Activated CD8-positive, alpha-beta memory T cell treated with anti-CD3 and anti-CD28 coated beads, Interleukin-2, amount 50 U/mL, for 48 hours (primary cell): ENCODE results near the gene CTSF.
"Not testable (repeated sequence)": the region's sequence is repeated elsewhere in the genome, so short reads cannot be mapped to it uniquely, and the experiment has no call there.

Experiments used
- DNase-seq: peaks from one replicate; pipeline ENCODE4 v3.0.0-alpha.2; 2020

Gene CTSF

DNA sequence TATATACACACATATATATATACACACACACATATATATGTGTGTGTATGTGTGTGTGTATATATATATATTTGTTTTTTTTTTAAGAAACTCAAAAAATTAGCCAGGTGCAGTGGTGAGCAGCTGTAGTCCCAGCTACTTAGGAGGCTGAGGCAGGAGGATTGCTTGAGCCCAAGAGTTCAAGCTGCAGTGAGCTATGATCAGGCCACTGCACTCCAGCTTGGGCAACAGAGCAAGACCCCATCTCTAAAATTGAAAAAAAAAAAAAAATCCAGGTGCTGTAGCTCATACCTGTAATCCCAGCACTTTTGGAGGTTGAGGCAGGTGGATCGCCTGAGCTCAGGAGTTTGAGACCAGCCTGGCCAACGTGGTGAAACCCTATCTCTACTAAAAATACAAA, 20.9 kb upstream of the CTSF start:
- DNase-seq, result not testable (repeated sequence)

DNA sequence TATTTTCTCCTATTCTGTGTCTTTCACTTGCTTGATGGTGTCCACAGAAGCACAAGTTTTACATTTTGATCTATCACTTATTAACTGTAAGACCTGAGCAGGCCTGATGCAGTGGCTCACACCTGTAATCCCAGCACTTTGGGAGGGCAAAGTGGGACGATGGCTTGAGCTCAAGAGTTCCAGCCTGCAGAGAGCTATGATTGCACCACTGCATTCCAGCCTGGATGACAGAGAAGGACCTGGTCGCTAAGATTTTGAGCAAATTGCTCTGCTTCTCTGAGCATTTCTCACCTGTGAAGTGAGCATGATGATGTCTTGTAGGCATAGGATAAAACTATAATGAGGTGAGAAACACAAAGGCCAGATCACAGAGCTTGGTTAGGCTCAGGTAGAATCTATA, 17.7 kb upstream of the CTSF start:
- no peak for DNase-seq

DNA sequence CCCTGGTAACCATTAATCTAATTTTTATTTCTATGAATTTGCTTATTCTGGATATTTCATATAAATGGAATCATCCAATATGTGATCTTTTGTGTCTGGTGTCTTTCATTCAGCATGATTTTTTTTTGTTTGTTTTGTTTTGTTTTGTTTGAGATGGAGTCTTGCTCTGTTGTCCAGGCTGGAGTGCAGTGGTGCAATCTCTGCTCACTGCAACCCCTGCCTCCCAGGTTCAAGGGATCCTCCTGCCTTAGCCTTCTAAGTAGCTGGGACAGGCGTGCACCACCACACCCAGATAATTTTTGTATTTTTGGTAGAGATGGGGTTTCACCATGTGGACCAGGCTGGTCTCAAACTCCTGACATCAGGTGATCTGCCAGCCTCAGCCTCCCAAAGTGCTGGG, 17.0 kb upstream of the CTSF start:
- DNase-seq, result not testable (repeated sequence)

DNA sequence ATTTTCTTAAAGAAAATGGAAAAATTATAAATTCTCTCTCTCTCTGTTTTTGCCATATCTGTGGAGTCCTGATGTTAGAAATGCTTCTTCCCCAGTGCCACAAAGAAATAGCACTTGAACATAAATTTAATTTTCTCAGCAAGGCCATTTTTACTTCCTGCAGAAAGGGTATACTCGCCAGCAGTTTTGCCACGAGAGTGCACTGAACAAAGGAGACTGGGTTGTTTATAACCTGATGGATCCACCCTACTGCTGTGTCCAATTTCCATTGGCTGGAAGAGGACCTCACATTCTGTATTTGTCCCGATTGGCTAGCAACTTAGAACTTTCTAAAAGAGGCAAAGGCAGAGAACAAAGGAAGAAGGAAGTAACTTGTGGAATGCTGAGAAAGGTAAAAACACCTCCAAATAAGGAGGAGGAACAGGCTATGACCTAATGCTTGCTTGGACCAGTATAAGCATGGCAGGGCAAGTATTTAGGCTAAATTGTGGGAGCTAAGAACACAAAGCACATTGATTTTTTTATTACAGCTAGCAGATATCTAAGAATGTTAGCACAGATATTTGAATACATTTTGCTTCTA, 14.2 kb upstream of the CTSF start:
- not testable (repeated sequence) for DNase-seq

DNA sequence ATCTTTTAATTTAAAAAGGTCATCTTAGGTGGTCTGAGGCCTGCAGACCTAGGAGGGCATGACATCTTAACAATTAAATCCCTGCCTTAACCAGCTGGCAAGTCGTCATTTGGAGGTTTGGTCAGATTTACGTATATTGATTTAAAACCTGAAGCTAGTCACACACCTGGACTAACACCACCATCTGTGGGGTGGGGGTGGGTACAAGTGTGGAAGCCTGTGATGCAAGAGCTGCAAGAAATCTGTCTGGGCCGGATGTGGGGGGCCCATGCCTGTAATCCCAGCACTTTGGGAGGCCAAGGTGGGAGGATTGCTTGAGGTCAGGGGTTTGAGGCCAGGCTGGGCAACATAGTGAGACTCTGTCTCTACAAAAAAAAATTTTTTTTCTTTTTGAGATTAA, 12.9 kb upstream of the CTSF start:
- no peak for DNase-seq

DNA sequence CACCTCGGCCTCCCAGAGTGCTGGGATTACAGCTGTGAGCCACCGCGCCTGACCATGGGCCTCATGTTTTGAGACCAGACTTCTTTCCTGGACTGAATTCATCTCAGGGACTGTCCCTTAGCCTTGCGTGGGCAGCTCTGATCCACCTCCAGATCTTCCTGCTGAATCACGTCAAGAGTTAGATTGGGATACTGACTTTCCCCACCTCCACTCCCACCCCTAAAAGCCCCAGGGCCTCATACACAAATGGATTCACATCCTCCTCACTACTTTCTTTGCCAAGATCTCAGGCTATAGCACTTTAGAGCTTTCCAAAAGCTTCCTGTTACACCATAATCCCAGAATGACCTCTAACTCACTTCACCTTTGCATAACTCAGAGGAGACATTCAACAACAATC, 12.4 kb upstream of the CTSF start:
- no peak for DNase-seq

DNA sequence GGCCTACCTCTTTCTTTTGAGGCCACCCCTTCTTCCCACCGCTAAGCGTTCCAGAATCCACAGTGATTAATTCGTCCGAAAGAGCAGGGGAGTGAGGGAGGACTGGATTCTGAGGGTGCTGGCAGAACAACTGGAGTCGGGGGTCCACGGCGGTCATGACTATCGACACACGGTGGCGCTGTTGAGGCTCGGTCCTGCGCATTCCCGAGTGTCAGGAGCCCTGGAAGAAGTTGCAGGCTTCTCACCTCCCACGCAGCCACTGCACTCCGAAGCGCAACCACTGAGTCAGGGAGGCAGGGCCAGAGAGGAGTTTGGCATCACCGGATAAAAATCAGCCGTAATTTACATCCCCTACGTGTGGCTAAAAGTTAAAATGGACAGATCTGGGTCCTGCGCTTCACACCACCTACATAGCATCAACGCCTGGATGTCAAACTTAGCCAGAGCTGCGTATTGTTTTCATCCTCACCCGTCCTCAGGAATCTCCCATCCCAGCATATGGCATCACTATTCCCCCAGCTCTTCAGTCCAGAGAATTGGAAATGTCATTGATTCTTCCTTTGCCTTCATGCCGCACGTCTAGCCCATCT, 10.7 kb upstream of the CTSF start:
- peak; percentile 95 for DNase-seq

DNA sequence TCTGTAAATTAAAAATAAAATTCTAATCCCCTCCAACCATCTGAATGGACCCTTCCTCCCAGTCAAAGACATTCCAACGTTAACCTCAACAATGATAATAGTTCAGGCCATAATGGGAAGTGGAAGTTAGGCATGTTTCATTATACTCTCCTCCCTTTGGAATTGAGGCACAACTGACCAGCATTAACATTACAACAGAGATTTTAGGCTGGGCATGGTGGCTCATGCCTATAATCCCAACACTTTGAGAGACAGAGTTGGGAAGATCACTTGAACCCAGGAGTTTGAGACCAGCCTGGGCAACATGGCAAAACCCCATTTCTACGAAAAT, 2.4 kb upstream of the CTSF start:
- no peak for DNase-seq

DNA sequence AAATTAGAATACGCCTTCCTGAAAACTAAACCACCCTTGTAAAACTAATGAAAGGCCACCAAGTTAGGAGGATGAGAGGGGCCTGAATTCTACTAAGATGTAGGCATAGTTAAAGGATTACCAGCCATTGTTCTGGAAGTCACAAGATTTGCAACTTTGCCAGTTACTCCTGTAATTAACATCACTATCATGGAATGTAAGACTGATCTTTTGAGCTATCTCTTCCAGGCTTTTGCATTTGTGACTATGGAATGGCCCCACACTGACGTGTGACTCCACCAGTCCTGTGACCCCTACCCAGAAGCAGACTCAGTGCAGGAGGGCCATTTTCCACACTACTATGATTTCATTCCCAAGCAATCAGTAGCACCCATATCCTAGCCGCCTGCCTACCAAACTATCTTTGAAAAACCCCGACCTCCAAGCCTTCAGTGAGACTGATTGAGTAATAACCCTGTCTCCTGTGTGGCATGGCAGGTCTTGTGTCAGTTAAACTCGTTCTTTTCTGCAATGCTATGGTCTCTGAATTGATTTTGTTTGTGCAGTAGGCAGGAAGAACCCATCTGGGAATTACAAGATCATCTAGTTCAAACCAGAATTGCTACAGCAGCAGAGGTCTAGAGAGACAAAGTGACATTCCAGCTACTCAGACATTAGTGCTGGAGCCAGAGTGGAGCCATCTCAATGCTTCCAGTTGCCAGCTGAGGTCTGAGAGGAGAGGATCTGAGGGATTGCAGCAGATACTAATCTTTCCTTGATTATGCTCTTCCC, 1.9 kb upstream of the CTSF start:
- DNase-seq, result no peak

DNA sequence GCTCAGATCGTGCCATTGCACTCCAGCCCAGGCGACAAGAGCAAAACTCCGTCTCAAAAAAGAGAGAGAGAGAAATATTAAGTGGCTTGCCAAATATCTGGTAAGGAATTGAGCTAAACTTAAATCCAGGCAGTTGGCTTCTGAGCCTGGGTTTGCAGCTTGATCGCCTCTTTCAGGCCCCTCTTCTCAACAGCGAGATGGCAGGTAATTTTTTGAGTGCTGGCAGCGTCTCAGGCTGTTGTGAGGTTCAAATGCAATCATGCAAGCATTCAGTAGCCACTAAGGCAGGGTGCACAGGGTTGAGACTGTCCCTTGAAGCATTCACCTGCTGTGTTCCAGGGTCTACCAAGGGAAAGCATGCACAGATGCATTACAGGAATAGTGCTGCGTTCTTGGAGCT, 670 bp upstream of the CTSF start:
- DNase-seq, result no peak

DNA sequence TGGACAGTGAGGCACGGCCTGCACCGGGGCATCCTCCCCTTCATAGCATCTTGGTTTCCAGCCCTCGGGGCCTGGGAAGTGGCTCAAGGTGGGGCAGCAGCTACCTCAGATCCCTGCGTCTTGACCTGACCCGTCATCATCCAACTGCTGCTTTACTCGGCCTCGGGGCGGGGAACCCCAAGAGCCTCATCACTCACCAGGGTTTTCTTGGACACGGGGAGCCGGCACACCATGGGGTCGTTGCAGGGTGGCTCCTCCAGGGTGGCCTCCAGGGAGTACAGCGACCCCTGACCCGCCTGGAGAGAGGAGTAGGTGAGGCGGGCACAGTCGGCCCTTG, 651 bp downstream of the CTSF start:
- DNase-seq, result no peak

DNA sequence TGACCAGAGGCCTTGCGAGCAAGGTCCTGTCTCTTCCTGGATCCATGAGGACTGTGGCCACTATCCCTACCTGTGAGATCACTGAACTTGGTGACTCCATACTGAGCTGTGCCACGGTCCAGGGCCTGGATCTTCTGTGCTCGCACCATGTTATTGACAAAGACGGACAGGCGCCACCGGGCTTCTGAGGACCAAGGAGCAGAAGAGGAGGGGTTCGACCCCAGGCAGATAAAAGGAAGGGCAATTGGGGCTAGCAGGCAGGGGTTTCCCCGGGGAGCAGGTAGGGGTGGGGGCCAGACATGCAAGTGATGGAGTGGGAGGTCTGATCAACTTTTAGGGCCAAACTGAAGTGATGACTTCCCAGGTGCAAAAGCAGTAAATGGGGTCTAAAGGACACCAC, 2.2 kb downstream of the CTSF start:
- DNase-seq, result no peak

DNA sequence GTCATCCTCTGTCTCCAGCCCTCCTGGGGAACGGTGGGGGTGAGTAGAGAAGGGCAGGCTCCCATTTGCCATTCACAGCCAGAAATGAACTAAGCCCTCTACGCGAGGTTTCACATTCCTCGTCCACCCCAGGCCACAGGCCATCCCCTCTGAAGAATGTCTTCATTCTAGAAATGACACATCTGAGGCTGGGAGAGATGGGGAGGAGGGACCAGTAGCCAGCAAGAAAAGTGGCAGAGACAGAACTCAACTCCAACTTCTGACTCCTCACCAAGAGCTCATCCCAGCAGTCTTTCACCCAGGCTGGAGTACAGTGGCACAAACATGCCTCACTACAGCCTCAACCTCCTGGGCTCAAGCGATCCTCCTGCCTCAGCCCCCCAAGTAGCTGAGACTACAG, 3.4 kb downstream of the CTSF start:
- no peak for DNase-seq

DNA sequence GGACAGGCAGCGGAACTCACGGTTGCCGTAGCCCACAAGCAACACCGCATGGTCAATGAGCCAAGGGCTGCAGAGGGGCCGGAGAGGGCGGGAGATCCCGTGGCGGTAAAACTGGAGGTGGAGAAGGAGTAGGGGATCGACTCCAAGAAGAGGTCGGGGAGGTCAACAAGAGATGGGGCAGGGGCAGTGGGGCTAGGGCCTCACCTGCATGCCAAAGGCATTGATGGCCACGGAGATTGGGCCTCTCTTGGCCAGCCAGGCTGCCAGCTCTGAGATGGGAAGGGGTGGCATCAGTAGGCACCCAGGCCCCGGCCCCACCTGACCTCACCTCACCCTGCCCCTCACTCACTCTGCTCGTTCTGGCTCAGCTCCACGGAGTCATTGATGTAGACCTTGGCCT, 3.9 kb downstream of the CTSF start:
- DNase-seq, result no peak

DNA sequence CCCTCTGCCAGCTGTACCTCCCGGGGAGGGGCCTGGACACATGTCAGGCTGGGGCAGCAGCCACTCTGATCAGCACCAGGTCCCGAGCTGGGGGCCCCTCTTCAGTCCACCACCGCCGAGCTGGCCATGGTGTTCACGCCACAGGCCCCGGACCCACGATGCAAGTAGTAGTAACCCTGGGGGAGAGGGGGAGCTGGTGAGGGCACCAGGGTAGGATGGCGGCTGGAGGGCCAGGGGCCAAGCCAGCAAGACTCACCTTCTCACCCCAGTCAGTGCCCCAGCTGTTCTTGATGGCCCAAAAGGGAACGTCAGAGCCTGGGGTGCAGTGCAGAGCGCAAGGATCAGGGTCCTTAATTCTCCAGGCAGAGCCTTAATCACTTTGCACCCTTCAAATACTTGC, 4.6 kb downstream of the CTSF start:
- no peak for DNase-seq

DNA sequence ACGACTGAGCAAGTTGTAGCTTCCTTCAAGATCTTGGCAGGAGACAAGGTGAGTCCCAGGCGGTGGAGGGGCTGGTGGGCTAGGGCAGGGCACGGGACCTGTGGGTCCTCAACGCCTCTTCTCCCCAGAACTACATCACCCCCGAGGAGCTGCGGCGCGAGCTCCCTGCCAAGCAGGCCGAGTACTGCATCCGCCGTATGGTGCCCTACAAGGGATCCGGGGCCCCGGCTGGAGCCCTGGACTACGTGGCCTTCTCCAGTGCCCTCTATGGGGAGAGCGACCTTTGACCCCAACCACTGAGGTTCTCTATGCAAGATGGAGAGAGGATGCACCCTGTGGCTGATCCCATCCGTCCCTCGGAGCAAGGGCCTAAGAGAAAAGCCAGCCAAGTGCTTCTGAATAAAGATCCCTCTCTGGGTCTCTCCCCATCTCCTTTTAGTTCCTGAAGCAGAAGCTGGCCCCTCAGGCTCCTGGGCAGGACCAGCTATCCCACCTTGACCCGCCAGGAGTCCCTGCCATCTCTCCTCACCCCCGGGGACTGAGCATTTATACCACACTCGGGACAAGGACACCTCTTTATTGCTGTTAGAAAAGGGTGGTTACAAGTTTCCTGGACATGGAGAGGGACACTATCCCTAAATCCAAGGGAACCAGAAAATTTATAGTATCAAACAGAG, 5.4 kb downstream of the CTSF start:
- no peak for DNase-seq

DNA sequence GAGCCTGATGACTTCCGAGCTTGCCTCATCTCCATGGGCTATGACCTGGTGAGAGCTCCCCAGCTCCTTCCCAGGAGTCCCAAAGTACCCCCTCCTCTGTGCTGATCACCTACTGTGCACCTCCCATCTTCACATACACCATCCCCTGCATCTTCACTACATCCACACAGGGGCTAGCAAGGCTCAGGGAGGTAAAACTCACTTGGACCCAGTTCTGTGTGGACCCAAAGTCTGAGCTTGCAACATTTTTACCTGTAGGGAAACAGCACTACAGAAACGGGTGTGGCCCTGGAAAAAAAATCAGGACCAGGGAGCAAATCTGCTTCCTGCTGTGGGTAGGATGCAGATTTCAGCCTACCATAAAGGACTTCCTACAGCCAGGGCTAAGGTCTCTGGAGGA, 6.1 kb downstream of the CTSF start:
- no peak for DNase-seq

DNA sequence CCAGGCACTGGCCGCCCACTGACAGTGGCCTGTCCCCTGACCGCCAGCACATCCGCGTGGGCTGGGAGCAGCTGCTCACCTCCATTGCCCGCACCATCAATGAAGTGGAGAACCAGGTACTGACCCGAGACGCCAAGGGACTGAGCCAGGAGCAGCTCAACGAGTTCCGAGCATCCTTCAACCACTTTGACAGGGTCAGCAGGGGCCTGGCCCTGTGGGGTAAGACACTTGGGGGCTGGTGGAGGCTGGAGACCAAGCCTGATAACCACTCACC, 6.5 kb downstream of the CTSF start:
- DNase-seq, result no peak

DNA sequence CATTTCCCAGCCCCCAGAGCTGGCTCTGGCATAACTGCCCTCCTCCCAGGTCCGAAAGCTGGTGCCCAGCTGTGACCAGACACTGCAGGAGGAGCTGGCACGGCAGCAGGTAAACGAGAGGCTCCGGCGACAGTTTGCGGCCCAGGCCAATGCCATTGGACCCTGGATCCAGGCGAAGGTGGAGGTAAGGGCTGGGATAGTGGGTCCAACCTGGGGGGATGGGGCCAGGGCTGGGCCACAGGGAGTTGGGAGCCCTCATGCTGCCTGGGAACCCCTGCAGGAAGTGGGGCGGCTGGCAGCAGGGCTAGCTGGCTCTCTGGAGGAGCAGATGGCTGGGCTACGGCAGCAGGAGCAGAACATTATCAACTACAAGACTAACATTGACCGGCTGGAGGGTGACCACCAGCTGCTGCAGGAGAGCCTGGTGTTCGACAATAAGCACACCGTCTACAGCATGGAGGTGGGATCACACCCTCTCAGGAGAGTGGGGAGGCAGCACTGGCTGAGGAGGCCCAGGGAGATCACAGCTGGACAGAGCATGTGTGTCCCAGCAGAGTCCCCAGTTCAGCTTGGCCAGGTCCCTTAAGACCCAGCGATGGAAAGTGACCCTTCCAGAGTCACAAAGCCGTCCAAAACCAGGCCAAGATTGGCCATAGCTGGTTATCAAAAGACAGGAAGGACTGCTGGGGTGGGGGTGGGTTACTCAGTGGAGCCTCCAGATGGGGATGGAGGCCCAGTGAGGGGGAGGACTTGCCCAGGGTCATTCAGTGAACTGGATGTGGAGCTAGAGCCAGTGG, 7.0 kb downstream of the CTSF start:
- DNase-seq, result no peak

DNA sequence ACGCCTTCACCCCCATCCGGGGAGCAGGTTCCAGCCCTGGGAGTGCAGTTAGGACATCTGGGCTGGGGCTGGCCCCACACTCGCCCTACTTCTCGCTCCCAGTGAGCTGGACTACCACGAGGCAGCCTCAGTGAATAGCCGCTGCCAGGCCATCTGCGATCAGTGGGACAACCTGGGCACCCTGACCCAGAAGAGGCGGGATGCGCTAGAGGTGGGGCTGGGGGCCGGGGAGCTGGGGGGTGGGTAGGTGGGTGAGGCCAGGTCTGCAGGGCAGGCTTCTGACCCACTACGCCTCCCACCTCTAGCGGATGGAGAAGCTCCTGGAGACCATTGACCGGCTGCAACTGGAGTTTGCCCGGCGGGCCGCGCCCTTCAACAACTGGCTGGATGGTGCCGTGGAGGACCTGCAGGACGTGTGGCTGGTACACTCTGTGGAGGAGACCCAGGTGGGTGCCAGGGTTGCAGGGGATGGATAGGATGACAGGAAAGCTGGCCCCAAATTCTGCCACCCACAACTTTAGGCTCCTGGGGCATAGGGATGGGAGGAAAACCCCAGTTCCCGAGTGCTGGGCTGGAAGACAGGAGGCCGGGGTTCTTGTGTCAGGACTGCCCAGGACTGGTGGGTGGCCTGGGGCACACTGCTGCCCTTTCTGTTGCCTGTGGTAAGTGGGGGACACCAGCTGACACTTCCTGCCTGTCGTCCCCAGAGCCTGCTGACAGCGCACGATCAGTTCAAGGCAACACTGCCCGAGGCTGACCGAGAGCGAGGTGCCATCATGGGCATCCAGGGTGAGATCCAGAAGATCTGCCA, 8.3 kb downstream of the CTSF start:
- no peak for DNase-seq

DNA sequence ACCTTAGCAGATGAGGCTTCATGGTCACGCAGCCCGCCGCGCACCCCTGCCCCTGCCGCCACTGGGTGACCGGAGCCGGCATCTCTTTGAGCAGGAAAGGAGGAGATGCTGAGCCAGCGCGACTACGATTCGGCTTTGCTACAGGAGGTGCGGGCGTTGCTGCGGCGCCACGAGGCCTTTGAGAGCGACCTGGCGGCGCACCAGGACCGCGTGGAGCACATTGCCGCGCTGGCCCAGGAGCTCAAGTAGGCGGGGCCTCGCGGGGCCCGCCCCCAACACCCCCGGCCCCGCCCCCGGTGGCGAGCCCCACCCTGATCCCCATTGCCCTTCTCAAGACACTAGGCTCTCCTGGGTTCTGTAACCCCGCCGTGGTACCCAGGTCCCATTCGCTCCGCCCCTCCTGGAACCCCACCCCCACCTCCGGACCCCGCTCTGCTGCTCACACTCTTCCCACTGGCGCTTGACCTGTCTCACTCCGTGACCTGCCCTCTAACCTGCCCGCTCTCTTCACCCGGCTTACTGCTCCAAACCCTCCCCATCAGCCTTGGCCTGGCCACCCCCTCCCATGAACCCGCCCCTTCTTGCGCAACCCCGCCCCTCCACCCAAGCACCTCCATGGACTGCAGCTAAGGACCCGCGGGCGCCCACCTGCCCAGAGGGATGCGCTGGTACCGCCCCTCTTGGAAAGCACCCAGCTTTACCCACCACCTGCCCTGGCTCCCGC, 9.1 kb downstream of the CTSF start:
- DNase-seq, result peak; percentile 67

DNA sequence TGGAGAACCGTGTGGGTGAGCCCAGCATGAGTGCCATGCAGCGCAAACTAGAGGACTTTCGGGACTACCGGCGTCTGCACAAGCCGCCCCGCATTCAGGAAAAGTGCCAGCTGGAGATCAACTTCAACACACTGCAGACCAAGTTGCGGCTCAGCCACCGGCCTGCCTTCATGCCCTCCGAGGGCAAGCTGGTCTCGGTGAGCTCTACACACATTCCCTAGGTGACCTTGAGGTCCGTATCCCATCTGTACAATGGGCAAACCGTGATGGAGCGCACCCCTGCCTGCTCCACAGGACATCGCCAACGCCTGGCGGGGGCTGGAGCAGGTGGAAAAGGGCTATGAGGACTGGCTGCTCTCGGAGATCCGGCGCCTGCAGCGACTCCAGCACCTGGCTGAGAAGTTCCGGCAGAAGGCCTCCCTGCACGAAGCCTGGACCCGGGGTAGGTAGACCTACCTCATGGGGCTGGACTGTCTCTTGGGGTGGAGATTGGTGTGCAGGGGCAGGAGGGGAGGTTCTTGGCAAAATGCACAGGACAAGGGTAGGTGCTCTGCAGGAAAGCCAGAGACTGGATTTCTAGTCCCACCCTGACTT, 10.6 kb downstream of the CTSF start:
- DNase-seq, result no peak
